ENCODE measurements around the gene MED9. TPM values are rescaled to one million over a fixed set of nuclear protein-coding genes. Genes with fewer than 3 reads are reported as not detected.

MED9 gene
- polyA plus RNA-seq, 1 experiment, result 11.7 TPM

DNA sequence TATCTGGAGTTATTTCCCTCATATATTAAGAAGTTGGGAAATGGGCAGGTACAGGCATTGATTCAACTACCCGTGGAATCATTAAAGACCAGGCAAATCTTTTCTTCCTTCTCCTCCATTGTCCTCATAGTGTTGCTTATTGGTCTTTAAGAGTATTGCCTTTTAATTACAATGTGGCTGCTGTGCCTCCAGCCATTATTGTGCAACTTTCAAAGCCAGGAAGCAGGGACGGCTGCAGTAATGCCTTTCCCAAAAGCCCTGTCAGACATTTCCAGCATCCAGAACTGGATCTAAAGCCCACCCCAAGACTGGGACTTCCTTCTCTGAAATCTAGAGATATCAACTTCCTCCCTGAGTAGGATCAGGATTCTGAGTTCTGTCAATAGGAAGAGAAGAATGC lies 42.3 kb upstream of the MED9 start:
- TF ChIP-seq CTCF (IDR thresholded peaks at IDR 0.05; ENCODE audit: insufficient read depth, low read depth, low read length), result no peak
- Histone ChIP-seq H3K36me3 (ENCODE audit: control insufficient read depth, insufficient read depth, low read length) (no peaks in the 10 kb centered on the region), H3K27me3 (ENCODE audit: control insufficient read depth, insufficient read depth, low read length) (0 out of 2 replicates have a peak, but pooled peaks cover 2% of the 10 kb centered on the region), H3K4me3 (ENCODE audit: low read depth, low read length) (no peak overlapping the region)
- no peak for DNase-seq (ENCODE audit: low read depth)
- POLR2A ChIA-PET, result no interaction called here
- CTCF ChIA-PET, result interaction anchor here (1.4 kb wide), 1 partner anchor 11 kb away, joined by 6 read pairs; no protein-coding TSS in a partner anchor

- H3K4me3 ChIP-seq (ENCODE audit: low read depth, low read length), result no peak overlapping the region
- H3K27me3 ChIP-seq (ENCODE audit: control insufficient read depth, insufficient read depth, low read length), result 0 out of 2 replicates have a peak, but pooled peaks cover 2% of the 10 kb centered on the region
- no peaks in the 10 kb centered on the region for H3K36me3 ChIP-seq (ENCODE audit: control insufficient read depth, insufficient read depth, low read length)
- ChIA-PET CTCF (interaction anchor here (0.7 to 1.4 kb wide), 3 partner anchors 12 to 79 kb away, joined by 3 to 6 read pairs (median 4); no protein-coding TSS in a partner anchor), POLR2A (no interaction called here)
- peak; percentile 78 for TF ChIP-seq CTCF (IDR thresholded peaks at IDR 0.05; ENCODE audit: insufficient read depth, low read depth, low read length)
- DNase-seq (ENCODE audit: low read depth), result peak; percentile 71
These were observed 41.5 kb upstream of the MED9 start for GRCh38 chr17:17435323-17435722.

DNA sequence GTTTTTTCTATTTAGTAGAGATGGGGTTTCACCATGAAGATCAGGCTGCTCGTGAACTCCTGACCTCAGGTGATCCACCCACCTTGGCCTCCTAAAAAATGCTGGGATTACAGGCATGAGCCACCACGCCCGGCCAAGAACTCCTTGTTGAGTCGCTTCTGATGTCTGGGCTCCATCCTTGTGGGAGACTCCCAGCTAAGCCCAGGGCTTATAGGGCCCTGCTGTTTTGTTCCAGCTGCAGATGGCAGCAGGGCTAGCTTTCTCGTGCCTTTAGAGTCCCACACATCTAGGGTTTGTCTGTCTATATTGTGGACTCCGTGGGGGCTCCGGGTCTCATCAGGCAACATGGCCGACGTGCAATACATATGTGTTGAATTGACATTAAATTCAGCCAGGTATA lies 39.3 kb upstream of the MED9 start:
- Histone ChIP-seq H3K36me3 (ENCODE audit: control insufficient read depth, insufficient read depth, low read length) (no peaks in the 10 kb centered on the region), H3K27me3 (ENCODE audit: control insufficient read depth, insufficient read depth, low read length) (no peaks in the 10 kb centered on the region), H3K4me3 (ENCODE audit: low read depth, low read length) (no peak overlapping the region)
- TF ChIP-seq CTCF (IDR thresholded peaks at IDR 0.05; ENCODE audit: insufficient read depth, low read depth, low read length), result no peak
- POLR2A ChIA-PET, result no interaction called here
- DNase-seq (ENCODE audit: low read depth), result no peak
- CTCF ChIA-PET, result interaction anchor here (0.6 kb wide), 1 partner anchor 26 kb away, joined by 3 read pairs; no protein-coding TSS in a partner anchor

DNA sequence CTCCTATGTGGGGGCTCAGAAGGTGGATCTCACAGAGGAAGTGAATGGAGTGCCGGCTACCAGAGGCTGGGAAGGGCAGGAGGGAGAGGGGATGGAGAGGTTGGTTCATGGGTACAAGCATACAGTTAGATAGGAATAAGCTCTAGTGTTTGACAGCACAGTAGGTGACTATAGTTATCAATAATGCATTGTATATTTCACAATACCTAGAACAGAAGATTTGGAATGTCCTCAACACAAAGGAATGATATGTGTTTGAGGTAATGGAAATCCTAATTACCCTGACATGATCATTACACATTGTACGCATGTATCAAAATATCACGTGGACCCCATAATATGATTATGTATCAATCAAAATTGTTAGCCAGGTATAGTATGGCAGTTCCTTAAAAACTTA lies 38.9 kb upstream of the MED9 start:
- CTCF ChIA-PET, result no interaction called here

More for the DNA sequence above, 38.9 kb upstream of the MED9 start:
- Histone ChIP-seq H3K36me3 (ENCODE audit: control insufficient read depth, insufficient read depth, low read length) (no peaks in the 10 kb centered on the region), H3K4me3 (ENCODE audit: low read depth, low read length) (no peak overlapping the region), H3K27me3 (ENCODE audit: control insufficient read depth, insufficient read depth, low read length) (no peaks in the 10 kb centered on the region)
- no peak for DNase-seq (ENCODE audit: low read depth)
- POLR2A ChIA-PET, result no interaction called here
- no peak for TF ChIP-seq CTCF (IDR thresholded peaks at IDR 0.05; ENCODE audit: insufficient read depth, low read depth, low read length)

Measured in BJ (cell line).